RWPE1 (cell line): Measurements from ENCODE around the gene C20orf96.

Experiments used
- CTCF ChIA-PET: fragments of 350-600 bp; sonication (Branson Sonifier 250); formaldehyde crosslinking; extraction: SDS; loops from one replicate; lab custom pipeline; 2021; lab: Yijun Ruan, JAX
- POLR2A ChIA-PET: fragments of 400-600 bp; formaldehyde crosslinking; extraction: SDS; loops from one replicate; lab custom pipeline; 2020; ENCODE audit warnings: antibody characterized with exemption; ENCODE audit not compliant: low non-redundant PET; lab: Yijun Ruan, JAX
- DNase-seq: peaks from one replicate; pipeline ENCODE4 v3.0.0; 2012; ENCODE audit warnings: low spot score
- H3K27ac ChIP-seq: fragments of 450-650 bp; 2 replicates; pipeline ENCODE4 v1.5.1; 2017
- TF ChIP-seq, protein P1 (sequence below): fragments of 450-650 bp; conservative IDR thresholded peaks from 2 replicates; pipeline ENCODE4 v1.5.1; 2017; ENCODE audit warnings: low read depth, mild to moderate bottlenecking

Gene C20orf96

DNA sequence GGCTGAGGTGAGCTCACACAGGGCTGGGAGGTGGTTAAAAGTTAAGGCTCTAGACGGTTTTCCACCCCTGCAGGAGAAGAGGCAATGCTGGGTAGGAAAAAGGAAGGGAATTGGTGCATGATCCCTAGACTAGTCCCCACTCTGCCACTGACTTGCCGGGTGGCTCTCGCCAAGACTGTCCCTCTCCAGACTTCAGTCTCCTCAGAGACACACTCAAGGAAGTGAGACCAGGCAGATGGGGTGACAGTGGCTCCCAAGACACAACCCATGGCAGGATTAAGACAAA is 13.1 kb downstream of the C20orf96 start:
- CTCF ChIA-PET: interaction anchor here (1.8 kb wide), 1 partner anchor 53 kb away, joined by 19 read pairs; no protein-coding TSS in a partner anchor
- POLR2A ChIA-PET: no interaction called here
- TF ChIP-seq, protein P1, sequence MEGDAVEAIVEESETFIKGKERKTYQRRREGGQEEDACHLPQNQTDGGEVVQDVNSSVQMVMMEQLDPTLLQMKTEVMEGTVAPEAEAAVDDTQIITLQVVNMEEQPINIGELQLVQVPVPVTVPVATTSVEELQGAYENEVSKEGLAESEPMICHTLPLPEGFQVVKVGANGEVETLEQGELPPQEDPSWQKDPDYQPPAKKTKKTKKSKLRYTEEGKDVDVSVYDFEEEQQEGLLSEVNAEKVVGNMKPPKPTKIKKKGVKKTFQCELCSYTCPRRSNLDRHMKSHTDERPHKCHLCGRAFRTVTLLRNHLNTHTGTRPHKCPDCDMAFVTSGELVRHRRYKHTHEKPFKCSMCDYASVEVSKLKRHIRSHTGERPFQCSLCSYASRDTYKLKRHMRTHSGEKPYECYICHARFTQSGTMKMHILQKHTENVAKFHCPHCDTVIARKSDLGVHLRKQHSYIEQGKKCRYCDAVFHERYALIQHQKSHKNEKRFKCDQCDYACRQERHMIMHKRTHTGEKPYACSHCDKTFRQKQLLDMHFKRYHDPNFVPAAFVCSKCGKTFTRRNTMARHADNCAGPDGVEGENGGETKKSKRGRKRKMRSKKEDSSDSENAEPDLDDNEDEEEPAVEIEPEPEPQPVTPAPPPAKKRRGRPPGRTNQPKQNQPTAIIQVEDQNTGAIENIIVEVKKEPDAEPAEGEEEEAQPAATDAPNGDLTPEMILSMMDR: no peak
- H3K27ac ChIP-seq: no peak overlapping the region; the same call in 1 of the 2 replicates
- DNase-seq: no peak

DNA sequence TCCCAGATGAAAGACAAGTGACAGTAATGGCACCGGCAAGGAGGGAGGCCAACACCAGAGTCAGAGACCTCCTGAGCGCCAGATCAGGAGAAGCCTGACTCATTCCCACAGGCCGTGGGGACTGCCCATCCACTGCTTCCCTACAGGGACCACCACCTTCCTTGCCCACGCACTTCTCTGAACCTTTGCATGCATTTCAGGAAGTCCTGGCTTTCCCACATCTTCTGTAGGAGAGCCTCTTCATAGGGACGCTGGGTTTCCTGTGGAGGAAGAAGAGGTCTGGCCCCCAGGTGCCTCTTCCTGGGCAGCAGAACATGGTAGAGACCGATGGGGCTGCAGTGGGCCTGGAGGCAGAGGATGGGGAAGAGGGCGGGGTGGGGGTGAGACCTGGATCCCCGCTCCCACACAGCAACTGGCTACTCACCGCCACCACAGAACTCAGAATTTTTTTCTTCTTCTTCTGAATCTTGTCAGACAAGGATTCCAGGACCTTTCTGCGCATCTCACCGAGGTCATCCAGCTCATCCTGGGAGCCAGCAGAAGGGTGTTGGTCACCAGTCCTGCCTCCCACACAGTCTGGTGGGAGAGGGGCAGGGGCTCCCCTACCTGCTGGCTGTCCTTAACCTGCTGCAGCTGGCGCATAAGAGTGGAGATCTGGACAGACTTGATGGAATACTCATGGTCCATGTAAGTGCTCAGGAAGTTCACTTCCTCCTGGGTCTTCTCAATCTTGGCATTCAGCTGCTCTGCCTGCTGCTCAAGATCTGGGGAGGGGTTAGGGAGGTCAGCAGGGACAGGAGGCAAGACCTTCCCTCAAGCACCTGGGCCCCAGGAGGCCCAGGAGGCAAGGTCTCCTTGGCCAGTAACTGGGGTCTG is 13.7 kb downstream of the C20orf96 start:
- POLR2A ChIA-PET: no interaction called here
- TF ChIP-seq, protein P1: no peak
- no peak overlapping the region for H3K27ac ChIP-seq
- no peak for DNase-seq
- CTCF ChIA-PET: interaction anchor here (1.8 kb wide), 1 partner anchor 53 kb away, joined by 19 read pairs; no protein-coding TSS in a partner anchor

DNA sequence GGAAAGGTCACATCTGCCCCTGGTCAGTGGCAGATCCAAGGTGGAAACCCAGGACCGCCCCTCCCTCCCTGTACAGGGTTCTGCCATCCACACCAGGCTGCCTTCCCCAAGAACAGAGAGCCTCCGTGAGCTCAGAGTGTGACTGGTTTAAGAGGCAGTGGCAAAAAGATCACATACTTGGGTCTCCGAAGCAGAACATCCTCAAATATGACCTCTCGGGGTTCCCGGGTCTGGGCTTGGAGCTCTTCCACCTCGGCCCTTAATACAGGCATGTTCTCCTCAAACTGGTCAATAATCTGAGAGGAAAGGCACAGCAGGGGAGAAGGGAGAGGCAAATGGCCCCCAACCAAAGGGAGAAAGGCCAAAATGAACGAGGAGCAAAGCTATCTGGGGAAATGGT is 14.8 kb downstream of the C20orf96 start:
- POLR2A ChIA-PET: no interaction called here
- TF ChIP-seq, protein P1: no peak
- CTCF ChIA-PET: interaction anchor here (0.7 kb wide), 1 partner anchor 55 kb away, joined by 3 read pairs; no protein-coding TSS in a partner anchor
- H3K27ac ChIP-seq: no peak overlapping the region
- DNase-seq: no peak

DNA sequence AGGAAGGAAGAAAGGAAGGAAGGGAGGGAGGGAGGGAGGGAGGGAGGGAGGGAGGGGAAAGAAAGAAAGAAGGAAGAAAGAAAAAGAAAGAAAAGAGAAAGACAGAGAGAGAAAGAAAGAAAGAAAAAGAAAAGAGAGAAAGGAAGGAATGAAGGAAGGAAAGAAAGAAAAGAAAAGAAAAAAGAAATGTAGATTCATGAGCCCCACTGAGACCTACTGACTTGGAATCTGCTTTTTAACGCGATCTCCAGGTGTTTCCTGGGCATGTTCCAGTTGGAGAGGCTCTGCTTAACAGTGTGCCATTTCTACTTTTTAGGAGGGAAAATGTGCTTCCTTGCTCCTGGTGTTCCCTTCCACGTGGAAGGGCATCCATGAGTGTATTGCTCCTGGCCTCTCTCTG is 16.7 kb downstream of the C20orf96 start:
- no peak for DNase-seq
- H3K27ac ChIP-seq: no peak overlapping the region
- TF ChIP-seq, protein P1: no peak
- ChIA-PET POLR2A (no interaction called here), CTCF (interaction anchor here (1.1 kb wide), 1 partner anchor 57 kb away, joined by 3 read pairs; no protein-coding TSS in a partner anchor)

DNA sequence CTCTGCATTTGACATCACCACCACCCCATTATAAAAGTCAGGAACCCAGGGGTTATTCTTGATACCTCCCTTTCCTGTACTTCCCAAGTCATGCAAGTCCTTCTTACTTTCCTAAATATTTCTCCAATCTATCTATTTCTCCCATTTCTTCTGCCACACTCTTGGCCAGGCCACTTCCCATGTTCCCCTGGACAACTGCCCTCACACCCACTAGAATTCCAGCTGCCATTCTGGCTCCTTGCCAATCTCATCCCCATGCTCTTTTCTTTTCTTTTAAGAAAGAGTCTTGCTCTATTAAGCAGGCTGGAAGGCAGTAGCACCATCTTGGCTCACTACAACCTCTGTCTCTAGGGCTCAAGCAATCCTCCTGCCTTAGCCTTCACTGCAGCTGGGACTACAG is 17.8 kb downstream of the C20orf96 start:
- ChIA-PET CTCF (no interaction called here), POLR2A (no interaction called here)
- H3K27ac ChIP-seq: no peak overlapping the region
- DNase-seq: no peak
- TF ChIP-seq, protein P1: no peak

DNA sequence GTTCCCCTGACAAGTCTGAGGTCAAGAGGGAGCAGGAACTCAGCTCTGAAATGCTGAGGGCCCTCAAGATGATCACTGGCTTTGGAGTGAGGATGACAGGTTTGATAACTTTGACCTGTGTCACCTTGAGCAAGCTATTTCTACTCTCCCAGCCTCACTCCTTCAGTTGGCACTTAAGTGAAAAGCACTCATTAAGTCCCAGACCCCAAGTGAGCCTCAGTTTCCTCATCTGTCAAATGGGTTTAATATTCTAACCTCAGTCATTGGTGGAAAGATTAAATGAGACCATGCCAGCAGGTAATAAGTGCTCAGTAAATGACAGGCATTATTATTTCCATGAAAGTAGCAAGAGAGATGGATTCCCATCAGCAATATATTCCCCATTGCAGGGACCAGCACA is 19.0 kb downstream of the C20orf96 start:
- ChIA-PET POLR2A (no interaction called here), CTCF (no interaction called here)
- TF ChIP-seq, protein P1: no peak
- no peak overlapping the region for H3K27ac ChIP-seq
- DNase-seq: no peak
